Measurements from ENCODE around the gene LAMA2.
A peak's percentile ranks its signal among the peaks of the same experiment; 100 is the strongest.

LAMA2 gene

GRCh38 chr6:129236001-129236517, 353.1 kb downstream of the LAMA2 start:
- no peak for DNase-seq

DNA sequence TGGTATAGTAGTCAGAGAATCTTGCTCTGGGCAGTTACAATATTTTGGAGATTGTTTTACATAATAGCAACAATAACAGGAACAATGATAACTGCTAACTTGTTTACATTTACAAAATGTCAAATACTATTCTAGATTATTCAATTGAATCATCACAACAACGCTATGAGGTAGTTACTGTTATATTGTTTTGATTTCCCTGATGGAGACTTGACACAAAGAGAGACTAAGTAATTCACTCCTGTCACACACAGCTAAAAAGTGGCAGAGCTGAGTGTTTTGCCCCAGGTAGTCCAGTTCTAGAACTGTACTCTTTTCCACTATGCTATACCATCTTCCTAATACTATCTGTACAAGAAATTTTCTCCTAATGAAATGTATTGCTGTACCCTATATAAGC, 356.1 kb downstream of the LAMA2 start:
- no peak for DNase-seq

DNA sequence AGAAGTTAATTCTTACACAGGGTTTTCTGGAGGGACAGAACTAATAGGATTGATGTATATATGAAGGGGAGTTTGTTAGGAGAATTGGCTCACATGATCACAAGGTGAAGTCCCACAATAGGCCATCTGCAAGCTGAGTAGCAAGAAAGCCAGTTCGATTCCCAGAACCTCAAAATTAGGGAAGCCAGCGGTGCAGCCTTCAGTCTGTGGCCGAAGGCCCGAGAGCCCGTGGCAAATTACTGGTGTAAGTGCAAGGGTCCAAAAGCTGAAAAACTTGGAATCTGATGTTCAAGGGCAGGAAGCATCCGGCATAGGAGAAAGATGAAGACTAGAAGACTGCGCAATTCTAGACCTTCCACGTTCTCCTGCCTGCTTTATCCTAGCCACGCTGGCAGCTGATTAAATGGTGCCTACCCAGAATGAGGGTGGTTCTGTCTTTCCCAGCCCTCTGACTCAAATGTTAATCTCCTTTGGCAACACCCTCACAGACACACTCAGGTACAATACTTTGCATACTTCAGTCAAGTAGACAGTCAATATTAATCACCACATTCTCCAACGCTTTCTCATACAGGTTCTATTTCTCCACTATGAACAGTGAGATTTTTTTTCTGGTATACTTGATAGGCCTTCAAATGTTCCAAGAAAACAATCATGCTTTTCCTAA, 357.0 kb downstream of the LAMA2 start:
- no peak for DNase-seq

- no peak for DNase-seq
These were observed 357.5 kb downstream of the LAMA2 start for GRCh38 chr6:129240492-129240853.

GRCh38 chr6:129242546-129242945, 359.6 kb downstream of the LAMA2 start:
- DNase-seq: no peak

- DNase-seq: no peak
These were observed 360.4 kb downstream of the LAMA2 start for GRCh38 chr6:129243377-129243776.

DNA sequence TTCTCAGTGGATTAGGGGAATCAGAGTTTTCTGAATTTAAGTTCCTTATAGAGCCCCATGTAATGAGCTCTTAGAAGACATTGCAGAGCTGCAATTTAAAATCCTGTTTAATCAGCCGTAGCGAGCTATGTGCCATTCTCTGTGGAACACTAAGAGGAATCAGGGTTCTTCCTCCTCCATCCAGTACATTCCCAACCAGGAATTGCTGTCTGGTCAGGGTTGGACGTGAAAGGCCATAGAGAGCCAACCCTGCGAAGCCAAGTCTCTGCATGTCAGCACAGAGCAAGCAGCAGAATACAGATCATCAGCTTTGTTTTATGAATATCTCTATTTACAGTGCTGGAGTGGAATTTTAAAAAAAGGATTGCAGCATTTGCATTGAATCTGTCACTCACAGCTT, 366.0 kb downstream of the LAMA2 start:
- DNase-seq: no peak

DNA sequence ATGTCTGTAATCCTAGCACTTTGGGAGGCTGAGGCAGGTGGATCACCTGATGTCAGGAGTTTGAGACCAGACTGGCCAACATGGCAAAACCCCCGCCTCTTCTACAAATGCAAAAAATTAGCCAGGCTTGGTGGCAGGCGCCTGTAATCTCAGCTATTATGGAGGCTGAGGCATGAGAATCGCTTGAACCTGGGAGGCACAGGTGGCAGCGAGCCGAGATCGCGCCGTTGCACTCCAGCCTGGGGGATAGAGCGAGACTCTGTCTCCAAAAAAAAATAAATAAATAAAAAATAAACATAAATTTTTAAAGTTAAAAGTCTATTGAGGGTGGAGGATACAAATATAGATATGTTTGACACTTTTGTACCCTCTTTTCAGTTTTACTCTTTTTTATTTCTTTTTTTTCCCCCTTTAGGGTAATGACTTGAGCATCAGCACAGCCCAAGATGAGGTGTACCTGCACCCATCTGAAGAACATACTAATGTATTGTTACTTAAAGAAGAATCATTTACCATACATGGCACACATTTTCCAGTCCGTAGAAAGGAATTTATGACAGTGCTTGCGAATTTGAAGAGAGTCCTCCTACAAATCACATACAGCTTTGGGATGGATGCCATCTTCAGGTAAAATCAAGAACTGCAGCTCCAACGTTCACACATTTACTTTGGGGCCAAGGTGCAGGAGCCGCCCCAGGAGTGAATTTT, 368.9 kb downstream of the LAMA2 start:
- peak; percentile 18 for DNase-seq

- DNase-seq: no peak
These were observed 369.6 kb downstream of the LAMA2 start for GRCh38 chr6:129252377-129253071.

GRCh38 chr6:129253242-129253641, 370.3 kb downstream of the LAMA2 start:
- no peak for DNase-seq

- no peak for DNase-seq
These were observed 370.8 kb downstream of the LAMA2 start for GRCh38 chr6:129253727-129254126.

DNA sequence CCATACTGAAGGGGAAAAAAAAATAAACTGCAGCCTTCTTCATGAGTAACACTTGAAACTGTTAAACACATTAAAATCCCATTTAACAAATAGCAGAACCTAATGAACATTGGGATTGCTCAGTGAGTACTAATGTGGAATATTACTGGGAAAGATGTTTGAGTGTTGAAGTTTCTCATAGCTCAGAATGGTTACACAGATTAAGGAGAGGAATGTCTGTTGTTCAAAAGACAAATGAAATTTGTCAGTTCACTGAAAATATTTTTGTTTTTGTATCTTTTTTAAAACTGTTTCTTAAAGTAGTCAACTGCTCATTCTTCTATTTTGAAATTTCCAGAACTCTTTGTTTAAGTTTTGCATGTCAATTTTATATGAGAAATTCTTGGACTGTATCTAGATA, 374.3 kb downstream of the LAMA2 start:
- DNase-seq: no peak

- no peak for DNase-seq
These were observed 379.7 kb downstream of the LAMA2 start for GRCh38 chr6:129262661-129263060.

- no peak for DNase-seq
These were observed 380.2 kb downstream of the LAMA2 start for GRCh38 chr6:129263176-129263575.

- no peak for DNase-seq
These were observed 381.6 kb downstream of the LAMA2 start for GRCh38 chr6:129264480-129265045.

GRCh38 chr6:129267028-129267427, 384.1 kb downstream of the LAMA2 start:
- DNase-seq: no peak

GRCh38 chr6:129269076-129269475, 386.1 kb downstream of the LAMA2 start:
- DNase-seq: no peak

DNA sequence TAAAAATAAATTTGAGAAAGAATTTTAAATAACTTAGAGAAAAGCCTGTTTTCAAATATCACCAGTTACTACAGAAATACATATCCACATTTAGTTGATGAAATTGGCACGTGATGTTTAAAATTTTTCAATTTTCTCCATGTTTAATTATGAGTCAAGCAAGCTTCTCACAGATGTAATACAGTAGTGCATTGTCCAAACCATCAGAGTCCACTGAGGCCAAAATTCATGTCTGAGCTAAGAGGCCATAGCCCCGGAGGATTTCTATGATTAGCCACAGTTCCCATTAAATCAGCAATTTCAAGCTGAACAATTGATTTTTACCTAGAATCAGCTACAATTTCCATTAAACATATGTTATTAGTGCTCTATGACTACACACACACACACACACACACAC, 387.0 kb downstream of the LAMA2 start:
- DNase-seq: no peak

DNA sequence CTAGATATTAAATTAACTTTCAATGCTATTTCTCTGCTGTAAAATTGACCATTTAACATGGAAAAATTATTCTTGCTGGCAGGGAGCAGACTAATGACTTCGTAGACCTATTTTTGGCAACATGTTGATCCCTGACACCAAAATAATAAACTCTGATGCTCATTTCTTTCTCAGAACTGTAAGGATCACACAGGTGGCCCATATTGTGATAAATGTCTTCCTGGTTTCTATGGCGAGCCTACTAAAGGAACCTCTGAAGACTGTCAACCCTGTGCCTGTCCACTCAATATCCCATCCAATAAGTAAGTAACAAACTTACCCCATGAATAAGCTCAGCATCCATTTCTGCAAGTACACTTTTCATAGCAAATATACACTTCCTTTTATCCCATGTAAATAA, 387.5 kb downstream of the LAMA2 start:
- DNase-seq: no peak

- no peak for DNase-seq
These were observed 390.2 kb downstream of the LAMA2 start for GRCh38 chr6:129273161-129273560.

- DNase-seq: no peak
These were observed 393.5 kb downstream of the LAMA2 start for GRCh38 chr6:129276461-129276860.

- no peak for DNase-seq
These were observed 394.0 kb downstream of the LAMA2 start for GRCh38 chr6:129276986-129277385.
